ENCODE data around the gene FGF19. TPM values are rescaled to one million over a fixed set of nuclear protein-coding genes. Genes with fewer than 3 reads are reported as not detected.

Gene FGF19
- total RNA-seq, 4 donors from 2014 or later = not detected

DNA sequence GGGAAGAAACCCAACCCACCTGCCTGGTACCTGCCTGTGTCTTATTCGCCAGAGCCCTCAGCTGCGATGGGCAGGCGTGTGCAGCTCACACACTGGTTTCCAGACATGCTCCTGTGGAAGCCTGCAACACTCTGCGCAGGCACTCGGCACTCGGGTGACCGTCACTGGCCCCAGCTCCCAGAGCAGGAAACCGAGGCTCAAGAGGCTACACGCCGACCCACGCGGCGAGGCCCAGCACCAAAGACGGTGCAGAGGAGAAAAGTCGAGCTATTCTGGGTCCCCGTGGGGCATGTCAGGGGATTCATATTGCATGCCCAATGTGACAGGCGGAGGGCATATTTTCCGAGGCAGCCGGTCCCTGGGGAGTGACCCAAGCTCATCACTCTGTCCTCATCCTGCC, 11.6 kb upstream of the FGF19 start:
- in situ Hi-C loops (cut with MboI; ENCODE audit: low pct_ligation_motif_present in 1 of 4, low pct_unique_long_range_greater_than_20kb in 1 of 4, low sequenced_read_pairs in 3 of 4) = loop anchor here in 2 of 4 donors (25.0 kb wide), 2 partner anchors 172 to 472 kb away; no protein-coding TSS in a partner anchor
- no peak for DNase-seq
- 91% methylated on average over 19 of the region's 19 CpGs; no CpG with 5 or more reads in 1 of the 2 donors for WGBS, 2 donors (ENCODE audit: low coverage in 1 of 2)

DNA sequence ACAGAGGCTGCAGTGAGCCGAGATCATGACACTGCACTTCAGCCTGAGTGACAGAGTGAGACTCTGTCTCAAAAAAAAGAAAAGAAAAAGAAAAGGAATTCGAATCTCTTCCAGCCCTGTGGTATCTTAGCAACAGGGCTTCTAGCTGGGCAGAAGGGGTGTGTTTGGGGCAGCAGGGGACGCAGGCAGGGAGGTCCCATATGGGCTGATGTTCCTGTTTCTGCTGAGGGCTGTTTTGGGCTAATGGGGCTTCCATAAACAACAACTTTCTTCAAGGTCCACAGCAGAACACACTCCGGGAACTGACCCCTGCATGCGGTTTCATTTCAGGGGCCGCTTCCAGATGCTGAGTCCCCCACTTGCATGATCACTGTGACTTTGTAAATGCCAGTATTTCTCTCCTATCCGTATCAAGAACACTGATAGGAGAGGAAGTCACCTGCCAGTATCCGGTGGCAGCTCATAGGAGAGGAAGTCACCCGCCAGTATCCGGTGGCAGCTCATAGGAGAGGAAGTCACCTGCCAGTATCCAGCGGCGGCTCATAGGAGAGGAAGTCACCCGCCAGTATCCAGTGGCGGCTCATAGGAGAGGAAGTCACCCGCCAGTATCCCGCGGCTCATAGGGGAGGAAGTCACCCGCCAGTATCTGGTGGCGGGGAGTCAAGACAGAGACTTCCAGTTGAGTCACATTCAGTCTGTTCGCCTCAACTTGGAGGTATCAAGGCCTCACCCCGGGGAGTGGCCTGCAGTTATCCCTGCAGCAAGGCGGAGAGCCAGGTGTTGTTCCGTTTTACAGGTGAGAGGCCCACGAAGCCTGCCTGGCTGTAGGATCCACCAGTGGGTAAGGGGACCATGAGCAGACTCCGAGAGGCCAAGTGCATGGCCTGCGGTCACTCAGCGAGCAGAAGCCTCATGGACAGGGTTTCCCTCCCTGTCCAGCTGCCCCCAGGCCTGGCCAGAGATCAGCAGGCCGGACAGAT, 8.3 kb upstream of the FGF19 start:
- no peak overlapping the region for H3K27ac ChIP-seq
- H3K9me3 ChIP-seq = no peaks in the 10 kb centered on the region
- no peaks in the 10 kb centered on the region for H3K36me3 ChIP-seq
- intact Hi-C loops (cut with DNase I; ENCODE audit: low total_unique reads) = no loop called here
- H3K4me3 ChIP-seq = no peak overlapping the region
- WGBS, 2 donors (ENCODE audit: low coverage in 1 of 2) = 58 to 67% methylated on average over 7 to 28 of the region's 28 CpGs
- no peak for TF ChIP-seq POLR2A (IDR thresholded peaks at IDR 0.05)
- no peak for TF ChIP-seq EP300 (IDR thresholded peaks at IDR 0.05; ENCODE audit: low read depth)
- no peak for TF ChIP-seq POLR2AphosphoS5 (IDR thresholded peaks at IDR 0.05)
- TF ChIP-seq CTCF (IDR thresholded peaks at IDR 0.05) = no peak
- in situ Hi-C loops (cut with MboI; ENCODE audit: low pct_ligation_motif_present in 1 of 4, low pct_unique_long_range_greater_than_20kb in 1 of 4, low sequenced_read_pairs in 3 of 4) = loop anchor here in 2 of 4 donors (25.0 kb wide), 2 partner anchors 175 to 475 kb away; no protein-coding TSS in a partner anchor
- peaks cover 0 to 2% (median under 1%) of the 10 kb centered on the region in 4 donors for H3K4me1 ChIP-seq
- H3K27me3 ChIP-seq = peaks cover 35% of the 10 kb centered on the region
- no peak for DNase-seq

More for the DNA sequence above, 11.6 kb upstream of the FGF19 start:
- Histone ChIP-seq H3K9me3 (no peaks in the 10 kb centered on the region), H3K27me3 (peaks cover 58% of the 10 kb centered on the region), H3K4me3 (no peak overlapping the region), H3K36me3 (no peaks in the 10 kb centered on the region), H3K4me1 (no peaks in the 10 kb centered on the region), H3K27ac (no peak overlapping the region)
- no peak for TF ChIP-seq EP300 (IDR thresholded peaks at IDR 0.05; ENCODE audit: low read depth)
- no peak for TF ChIP-seq POLR2AphosphoS5 (IDR thresholded peaks at IDR 0.05)
- TF ChIP-seq POLR2A (IDR thresholded peaks at IDR 0.05) = no peak
- no peak for TF ChIP-seq CTCF (IDR thresholded peaks at IDR 0.05)
- intact Hi-C loops (cut with DNase I; ENCODE audit: low total_unique reads) = no loop called here

- no peak for DNase-seq
- 69 to 87% methylated on average over 6 to 15 of the region's 15 CpGs for WGBS, 2 donors (ENCODE audit: low coverage in 1 of 2)
- Histone ChIP-seq H3K27ac (no peak overlapping the region), H3K4me3 (no peak overlapping the region), H3K36me3 (no peaks in the 10 kb centered on the region), H3K4me1 (peaks cover 6 to 33% (median 26%) of the 10 kb centered on the region in 4 donors), H3K9me3 (no peaks in the 10 kb centered on the region), H3K27me3 (peaks cover 59% of the 10 kb centered on the region)
- in situ Hi-C loops (cut with MboI; ENCODE audit: low pct_ligation_motif_present in 1 of 4, low pct_unique_long_range_greater_than_20kb in 1 of 4, low sequenced_read_pairs in 3 of 4) (loop anchor here in 2 of 4 donors (25.0 kb wide), 2 partner anchors 178 to 478 kb away; no protein-coding TSS in a partner anchor), intact Hi-C loops (cut with DNase I; ENCODE audit: low total_unique reads) (no loop called here)
- TF ChIP-seq POLR2AphosphoS5 (IDR thresholded peaks at IDR 0.05) (no peak), EP300 (IDR thresholded peaks at IDR 0.05; ENCODE audit: low read depth) (no peak), POLR2A (IDR thresholded peaks at IDR 0.05) (no peak), CTCF (IDR thresholded peaks at IDR 0.05) (no peak)
Measured at GRCh38 chr11:69708736-69709401, 5.0 kb upstream of the FGF19 start.

- no peak overlapping the region for H3K27ac ChIP-seq
- TF ChIP-seq EP300 (IDR thresholded peaks at IDR 0.05; ENCODE audit: low read depth) (no peak), CTCF (IDR thresholded peaks at IDR 0.05) (no peak), POLR2AphosphoS5 (IDR thresholded peaks at IDR 0.05) (no peak), POLR2A (IDR thresholded peaks at IDR 0.05) (no peak)
- H3K4me1 ChIP-seq = peaks cover 6 to 40% (median 28%) of the 10 kb centered on the region in 4 donors
- H3K4me3 ChIP-seq = no peak overlapping the region
- no peak for DNase-seq
- 25 to 27% methylated on average over 7 of the region's 7 CpGs for WGBS, 2 donors (ENCODE audit: low coverage in 1 of 2)
- H3K36me3 ChIP-seq = no peaks in the 10 kb centered on the region
- H3K27me3 ChIP-seq = peaks cover 67% of the 10 kb centered on the region
- intact Hi-C loops (cut with DNase I; ENCODE audit: low total_unique reads) = no loop called here
- in situ Hi-C loops (cut with MboI; ENCODE audit: low pct_ligation_motif_present in 1 of 4, low pct_unique_long_range_greater_than_20kb in 1 of 4, low sequenced_read_pairs in 3 of 4) = loop anchor here in 2 of 4 donors (25.0 kb wide), 2 partner anchors 180 to 480 kb away; no protein-coding TSS in a partner anchor
- no peaks in the 10 kb centered on the region for H3K9me3 ChIP-seq
Measured at GRCh38 chr11:69707176-69707575, 3.4 kb upstream of the FGF19 start.

Data from transverse colon (tissue), 4 donors.